Measurements from ENCODE around the gene HSPB7.

- TF ChIP-seq CTCF (IDR thresholded peaks at IDR 0.05) (no peak), POLR2A (IDR thresholded peaks at IDR 0.05) (no peak)
These were observed 32.5 kb upstream of the HSPB7 start for GRCh38 chr1:16050328-16050727.
